ENCODE measurements around the gene NADSYN1. TPM values are rescaled to one million over a fixed set of nuclear protein-coding genes. Genes with fewer than 3 reads are reported as not detected.

NADSYN1 gene
- total RNA-seq, 1 donor from 2014 or later: 20.0 TPM

GRCh38 chr11:71432761-71433647 is 20.0 kb upstream of the NADSYN1 start:
- FAIRE-seq: no peak
- peak; percentile 50 to 57 for DNase-seq (ENCODE audit: low spot score in 2 of 2)

- FAIRE-seq: no peak
- DNase-seq (ENCODE audit: low spot score in 2 of 2): no peak
Observed at GRCh38 chr11:71433648-71434450, 19.2 kb upstream of the NADSYN1 start.

- DNase-seq (ENCODE audit: low spot score in 2 of 2) (no peak), FAIRE-seq (no peak)
Observed at GRCh38 chr11:71434576-71435130, 18.4 kb upstream of the NADSYN1 start.

GRCh38 chr11:71435278-71435951 is 17.6 kb upstream of the NADSYN1 start:
- FAIRE-seq (no peak), DNase-seq (ENCODE audit: low spot score in 2 of 2) (no peak)

- no peak for FAIRE-seq
- no peak for DNase-seq (ENCODE audit: low spot score in 2 of 2)
Observed at GRCh38 chr11:71436861-71437260, 16.1 kb upstream of the NADSYN1 start.

GRCh38 chr11:71437399-71437798 is 15.6 kb upstream of the NADSYN1 start:
- FAIRE-seq: no peak
- DNase-seq (ENCODE audit: low spot score in 2 of 2): no peak

GRCh38 chr11:71437879-71438278 is 15.1 kb upstream of the NADSYN1 start:
- FAIRE-seq (no peak), DNase-seq (ENCODE audit: low spot score in 2 of 2) (no peak)

GRCh38 chr11:71438650-71439049 is 14.4 kb upstream of the NADSYN1 start:
- DNase-seq (ENCODE audit: low spot score in 2 of 2) (no peak), FAIRE-seq (no peak)

GRCh38 chr11:71440021-71440755 is 12.8 kb upstream of the NADSYN1 start:
- DNase-seq (ENCODE audit: low spot score in 2 of 2) (no peak), FAIRE-seq (no peak)

GRCh38 chr11:71441251-71441650 is 11.8 kb upstream of the NADSYN1 start:
- FAIRE-seq (no peak), DNase-seq (ENCODE audit: low spot score in 2 of 2) (no peak)

- DNase-seq (ENCODE audit: low spot score in 2 of 2) (no peak), FAIRE-seq (no peak)
Observed at GRCh38 chr11:71442123-71442522, 10.9 kb upstream of the NADSYN1 start.

- FAIRE-seq (no peak), DNase-seq (ENCODE audit: low spot score in 2 of 2) (no peak)
Observed at GRCh38 chr11:71442880-71443279, 10.1 kb upstream of the NADSYN1 start.

- DNase-seq (ENCODE audit: low spot score in 2 of 2) (no peak), FAIRE-seq (no peak)
Observed at GRCh38 chr11:71443736-71444445, 9.1 kb upstream of the NADSYN1 start.

GRCh38 chr11:71444811-71445210 is 8.2 kb upstream of the NADSYN1 start:
- DNase-seq (ENCODE audit: low spot score in 2 of 2) (no peak), FAIRE-seq (no peak)

- DNase-seq (ENCODE audit: low spot score in 2 of 2) (no peak), FAIRE-seq (no peak)
Observed at GRCh38 chr11:71446150-71446549, 6.9 kb upstream of the NADSYN1 start.

GRCh38 chr11:71446942-71447688 is 5.9 kb upstream of the NADSYN1 start:
- DNase-seq (ENCODE audit: low spot score in 2 of 2) (no peak), FAIRE-seq (no peak)

- FAIRE-seq (no peak), DNase-seq (ENCODE audit: low spot score in 2 of 2) (peak; percentile 43)
Observed at GRCh38 chr11:71447791-71448256, 5.2 kb upstream of the NADSYN1 start.

Data from frontal cortex (tissue), 4 donors.